K562 (cell line): ENCODE measurements around the gene POR. TPM values are rescaled to one million over a fixed set of nuclear protein-coding genes. Genes with fewer than 3 reads are reported as not detected.

Source experiments
- ATAC-seq: fragments of 200-7000 bp; cut with Tn5 transposase; 3 replicates; pipeline ENCODE4 v1.9.1; 2020; ENCODE audit warnings: moderate library complexity
- BruUV-seq: library from RNA; stranded (reverse); fragments of 400-500 nt; replicated peaks from 2 replicates; lab custom pipeline; 2021; lab: Mats Ljungman, UMichigan
- CTCF ChIA-PET: fragments of 300-600 bp; formaldehyde crosslinking; extraction: SDS; loops from one replicate; lab custom pipeline; 2021; ENCODE audit warnings: low intra/inter-chr PET ratio; lab: Yijun Ruan, JAX
- POLR2A ChIA-PET: fragments of 300-600, 350-650 bp; sonication (Branson Sonifier 250); formaldehyde crosslinking; extraction: SDS; loops from one replicate; lab custom pipeline; 2021; ENCODE audit warnings: antibody characterized with exemption, inconsistent platforms; lab: Yijun Ruan, JAX
- DNase-seq, 4 experiments: peaks; one replicate each; pipeline versions ENCODE4 v3.0.0 to v3.0.0-alpha.2; 2011 to 2018; ENCODE audit warnings: low spot score in 3 of 4, mixed read lengths in 3 of 4; ENCODE audit errors: extremely low read depth in 1 of 4
- FAIRE-seq: peaks from 2 replicates; lab custom pipeline; 2011; peaks lifted over from hg19 to GRCh38; lab: Jason Lieb, UNC
- H2AFZ ChIP-seq: 2 replicates; pipeline ENCODE4 v1.6.0; 2011; ENCODE audit warnings: low read depth, low read length, control low read depth, inconsistent platforms
- H3K27ac ChIP-seq: fragments of 200-600 bp; 3 replicates; pipeline ENCODE4 v1.8.0; 2011; ENCODE audit warnings: low read depth, mild to moderate bottlenecking, control low read depth, inconsistent platforms, low read length, moderate library complexity, mixed read lengths; ENCODE audit errors: extremely low read depth
- H3K27me3 ChIP-seq, 2 experiments: fragments of 300-600 bp in 1 of 2; 2 replicates in 1 of 2; 3 replicates in 1 of 2; pipeline versions ENCODE4 v1.6.0 to v1.8.0; 2011; ENCODE audit warnings: inconsistent platforms in 2 of 2, low read length in 2 of 2, mild to moderate bottlenecking in 1 of 2, mixed read lengths in 1 of 2, moderate library complexity in 1 of 2; ENCODE audit not compliant: control insufficient read depth in 2 of 2, insufficient read depth in 2 of 2
- H3K36me3 ChIP-seq: fragments of 300-600 bp; 3 replicates; pipeline ENCODE4 v1.8.0; 2011; ENCODE audit warnings: mild to moderate bottlenecking, low read length, inconsistent platforms; ENCODE audit not compliant: control insufficient read depth, insufficient read depth
- H3K4me1 ChIP-seq, 2 experiments: fragments of 200-600 bp in 1 of 2; replicated peaks in 1 of 2; 2 replicates in 1 of 2; 3 replicates in 1 of 2; pipeline versions ENCODE4 v1.5.1 to v1.8.0; 2011; ENCODE audit warnings: inconsistent platforms in 2 of 2, low read length in 2 of 2, mild to moderate bottlenecking in 1 of 2, mixed read lengths in 1 of 2, moderate library complexity in 1 of 2; ENCODE audit not compliant: control insufficient read depth in 2 of 2, insufficient read depth in 2 of 2
- H3K4me2 ChIP-seq: 2 replicates; pipeline ENCODE4 v1.6.1; 2011; ENCODE audit warnings: low read length, control low read depth, inconsistent platforms, mixed read lengths; ENCODE audit not compliant: insufficient read depth
- H3K4me3 ChIP-seq: fragments of 200-600 bp; sonication (generic), shearing (Covaris generic); 2 replicates; pipeline ENCODE4 v1.5.1; 2016; ENCODE audit warnings: control low read depth, inconsistent platforms
- H3K79me2 ChIP-seq: fragments of 200-600 bp; 3 replicates; pipeline ENCODE4 v1.8.0; 2011; ENCODE audit warnings: low read length, inconsistent platforms; ENCODE audit not compliant: control insufficient read depth, insufficient read depth
- H3K9ac ChIP-seq, 2 experiments: 2 replicates each; pipeline versions ENCODE4 v1.6.0 to v1.6.1; 2011; ENCODE audit warnings: low read depth in 2 of 2, low read length in 2 of 2, control low read depth in 1 of 2, inconsistent platforms in 1 of 2, mild to moderate bottlenecking in 1 of 2, mixed read lengths in 1 of 2; ENCODE audit not compliant: insufficient read depth in 1 of 2
- H3K9me1 ChIP-seq: one replicate; pipeline ENCODE4 v1.6.0; 2011; ENCODE audit warnings: inconsistent platforms, mild to moderate bottlenecking, low read length, moderate library complexity; ENCODE audit not compliant: control insufficient read depth, insufficient read depth
- H3K9me3 ChIP-seq: replicated peaks from 2 replicates; pipeline ENCODE4 v1.5.1; 2011; ENCODE audit warnings: low read depth, low read length, inconsistent platforms; ENCODE audit not compliant: control insufficient read depth, insufficient read depth
- H4K20me1 ChIP-seq: replicated peaks from 2 replicates; pipeline ENCODE4 v1.6.1; 2011; ENCODE audit warnings: low read length, inconsistent platforms, mixed read lengths; ENCODE audit not compliant: control insufficient read depth, insufficient read depth
- CBFA2T3 ChIP-seq: fragments of 450-650 bp; IDR thresholded peaks from 2 replicates; pipeline ENCODE4 v1.6.1; 2017
- DMBX1 ChIP-seq: fragments of 250-450 bp; sonication (Bioruptor Pico); IDR thresholded peaks from 2 replicates; pipeline ENCODE4 v1.8.0; 2022; ENCODE audit warnings: inconsistent platforms, mild to moderate bottlenecking, moderate library complexity, borderline replicate concordance
- GATAD2B ChIP-seq: fragments of 450-650 bp; IDR thresholded peaks from 2 replicates; pipeline ENCODE4 v1.6.1; 2017; ENCODE audit warnings: mild to moderate bottlenecking, borderline replicate concordance
- HMG20A ChIP-seq: fragments of 450-650 bp; formaldehyde crosslinking; conservative IDR thresholded peaks from 2 replicates; pipeline ENCODE4 v1.4.0; 2020; ENCODE audit warnings: mild to moderate bottlenecking, mixed read lengths
- HNRNPLL ChIP-seq: fragments of 200-400 bp; formaldehyde crosslinking; IDR thresholded peaks from 2 replicates; pipeline ENCODE4 v1.6.1; 2017; ENCODE audit warnings: low read length, low read depth, mild to moderate bottlenecking; ENCODE audit not compliant: poor library complexity, severe bottlenecking
- IRF1 ChIP-seq: sonication (generic); formaldehyde crosslinking; IDR thresholded peaks from 2 replicates; pipeline ENCODE4 v1.8.0; 2022; ENCODE audit warnings: missing genetic modification reagents, mild to moderate bottlenecking, borderline replicate concordance
- L3MBTL2 ChIP-seq: fragments of 450-650 bp; IDR thresholded peaks from 2 replicates; pipeline ENCODE4 v1.6.1; 2016; ENCODE audit warnings: mild to moderate bottlenecking, moderate library complexity
- PHF21A ChIP-seq: fragments of 450-650 bp; IDR thresholded peaks from 2 replicates; pipeline ENCODE4 v1.6.1; 2017; ENCODE audit warnings: low read depth, borderline replicate concordance
- USF2 ChIP-seq: sonication (generic); formaldehyde crosslinking; IDR thresholded peaks from 2 replicates; pipeline ENCODE4 v1.5.0; 2020; ENCODE audit warnings: missing genetic modification reagents
- ZC3H11A ChIP-seq: IDR thresholded peaks from 2 replicates; pipeline ENCODE4 v1.6.1; 2012; ENCODE audit warnings: low read depth, low read length, improper control_type of control experiment
- ZNF57 ChIP-seq: fragments of 450-650 bp; formaldehyde crosslinking; IDR thresholded peaks from 2 replicates; pipeline ENCODE4 v1.4.0; 2020; ENCODE audit warnings: mild to moderate bottlenecking, moderate library complexity
- ZNF778 ChIP-seq: fragments of 450-650 bp; formaldehyde crosslinking; IDR thresholded peaks from 2 replicates; pipeline ENCODE4 v1.4.0; 2020; ENCODE audit warnings: mild to moderate bottlenecking, moderate library complexity
- WGBS: fragments of 100-300 bp; shearing (Covaris generic); methylation state at CpG from one replicate; pipeline ENCODE4 v1.1.6; 2016; ENCODE audit warnings: low coverage, mixed read lengths; ENCODE audit not compliant: insufficient coverage; ENCODE audit errors: missing lambda C conversion rate; 5-methylcytosine and 5-hydroxymethylcytosine counted together
- in situ Hi-C: fragments of 300-500 bp; cut with MboI; formaldehyde crosslinking; loops from 4 replicates; pipeline ENCODE4 v1.15.0; 2018; ENCODE audit warnings: inconsistent platforms, mixed read lengths
- intact Hi-C: fragments of 100-400 bp; cut with micrococcal nuclease; formaldehyde crosslinking; loops from 2 replicates; pipeline ENCODE4 v1.14.2; 2022
- polyA plus RNA-seq, 8 experiments: library from polyadenylated mRNA; depleted of rRNA in 4 of 8; stranded (reverse) in 5 of 8; unstranded in 3 of 8; fragments of >200 nt; fragmentation: Nextera tagmentation in 2 of 8; fragmentation: Illumina TruSeq in 1 of 8; extraction: Ambion mirVana in 2 of 8; extraction: Trizol in 1 of 8; gene quantifications; 2 replicates each; pipeline versions ENCODE4 v1.2.1 to v1.2.3, GENCODE V29; 2011 to 2014; ENCODE audit warnings: inconsistent platforms in 1 of 8, missing spikeins in 1 of 8
- total RNA-seq, 7 experiments: library from RNA; depleted of rRNA in 6 of 7; stranded (reverse); fragments of >200 nt in 6 of 7; fragmentation: Illumina TruSeq in 2 of 7; extraction: Trizol in 2 of 7; gene quantifications; 2 replicates each; pipeline versions ENCODE4 v1.2.1 to v1.2.3, GENCODE V29; 2011 to 2021; ENCODE audit warnings: low replicate concordance in 1 of 7

Gene POR
- total and polyA plus RNA-seq, 9 of the 15 experiments (the other 6 are each of a cell fraction or from before 2014, with no cell fraction given): 4.7 to 142 (median 40.8) TPM

- Histone ChIP-seq H3K9me1 (peaks cover 6% of the 10 kb centered on the region), H3K36me3 (peaks cover 15% of the 10 kb centered on the region; the same call in 2 of the 3 replicates), H4K20me1 (peaks cover 14% of the 10 kb centered on the region), H3K4me3 (no peak overlapping the region), H2AFZ (no peak overlapping the region), H3K4me2 (no peak overlapping the region), H3K9me3 (no peaks in the 10 kb centered on the region), H3K79me2 (peaks cover 79% of the 10 kb centered on the region), H3K27me3 (no peaks in the 10 kb centered on the region), H3K27ac (no peak overlapping the region), H3K9ac (no peak overlapping the region), H3K4me1 (peaks cover 20 to 23% of the 10 kb centered on the region in 2 experiments; a peak in 4 of 5 replicates)
- TF ChIP-seq DMBX1 (no peak), CBFA2T3 (0 out of 2 replicates have a peak, but pooled peaks have one; percentile 19)
- intact Hi-C loops: no loop called here
- no peak for ATAC-seq
- DNase-seq: no peak
- no peak for FAIRE-seq
- CTCF ChIA-PET: no interaction called here
- POLR2A ChIA-PET: interaction anchor here (0.6 kb wide), 1 partner anchor 27 kb away, joined by 4 read pairs; no protein-coding TSS in a partner anchor
- WGBS: 68% methylated on average over 9 of the region's 9 CpGs
- in situ Hi-C loops: no loop called here
- no TSS peak for BruUV-seq
These were observed 8.1 kb downstream of the POR start for GRCh38 chr7:75922966-75923603.

DNA sequence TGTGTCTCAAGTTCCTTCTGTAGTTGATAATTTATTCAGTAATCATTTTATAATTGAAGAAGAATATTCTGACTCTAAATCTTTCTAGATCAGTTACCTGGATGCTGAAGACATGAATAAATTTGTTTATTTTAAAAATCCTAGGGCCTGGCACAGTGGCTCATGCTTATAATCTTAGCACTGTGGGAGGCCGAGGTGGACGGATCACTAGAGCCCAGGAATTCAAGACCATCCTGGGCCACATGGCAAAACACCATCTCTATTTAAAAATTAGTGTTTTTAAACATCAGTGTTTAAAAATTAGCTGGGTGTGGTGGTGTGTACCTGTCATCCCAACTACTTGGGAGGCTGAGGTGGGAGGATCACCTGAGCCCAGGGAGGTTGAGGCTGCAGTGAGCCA lies 9.3 kb downstream of the POR start:
- Histone ChIP-seq H2AFZ (no peak overlapping the region), H3K79me2 (peaks cover 76% of the 10 kb centered on the region), H3K4me1 (peaks cover 20 to 23% of the 10 kb centered on the region in 2 experiments; a peak in 4 of 5 replicates), H3K4me3 (no peak overlapping the region), H4K20me1 (peaks cover 14% of the 10 kb centered on the region), H3K9me3 (no peaks in the 10 kb centered on the region), H3K27me3 (no peaks in the 10 kb centered on the region), H3K9me1 (peaks cover 6% of the 10 kb centered on the region), H3K9ac (no peak overlapping the region), H3K4me2 (no peak overlapping the region), H3K27ac (no peak overlapping the region), H3K36me3 (peaks cover 21% of the 10 kb centered on the region; the same call in 2 of the 3 replicates)
- no peak for FAIRE-seq
- ATAC-seq: no peak
- TF ChIP-seq HNRNPLL (no peak), ZNF778 (CRISPR knock-in tag) (no peak), HMG20A (CRISPR knock-in tag) (no peak), PHF21A (no peak), ZC3H11A (no peak), USF2 (CRISPR knock-in tag) (no peak), IRF1 (CRISPR knock-in tag) (no peak), ZNF57 (CRISPR knock-in tag) (no peak), L3MBTL2 (no peak), GATAD2B (no peak)
- WGBS: 94% methylated on average over 2 of the region's 2 CpGs
- ChIA-PET POLR2A (interaction anchor here (1.0 to 5.3 kb wide), 3 partner anchors 8 to 13 kb away, joined by 3 to 48 read pairs (median 5); no protein-coding TSS in a partner anchor), CTCF (no interaction called here)
- DNase-seq: no peak
- intact Hi-C loops: no loop called here
- in situ Hi-C loops: no loop called here
- BruUV-seq: no TSS peak
